Cardiac fibroblast (primary cell): ENCODE data around the gene IRAK3.
A peak's percentile ranks its signal among the peaks of the same experiment; 100 is the strongest.
"Not testable (repeated sequence)": the region's sequence is repeated elsewhere in the genome, so short reads cannot be mapped to it uniquely, and the experiment has no call there.

Experiments used
- DNase-seq, 2 donors: peaks; one replicate each; pipeline versions ENCODE4 v3.0.0 to v3.0.0-alpha.2; 2010; ENCODE audit warnings: low read depth in 2 of 2
- H3K4me3 ChIP-seq, 2 donors: replicated peaks in 1 of 2; 1 replicate in 1 of 2; 2 replicates in 1 of 2; pipeline ENCODE4 v1.5.1; 2011; ENCODE audit warnings: low read depth in 2 of 2, low read length in 2 of 2, mild to moderate bottlenecking in 2 of 2, moderate library complexity in 1 of 2
- TF ChIP-seq, protein P1 (sequence below): IDR thresholded peaks from one replicate; pipeline ENCODE4 v1.5.1; 2011; ENCODE audit warnings: low read depth, mild to moderate bottlenecking, low read length, inconsistent platforms

The IRAK3 gene

DNA sequence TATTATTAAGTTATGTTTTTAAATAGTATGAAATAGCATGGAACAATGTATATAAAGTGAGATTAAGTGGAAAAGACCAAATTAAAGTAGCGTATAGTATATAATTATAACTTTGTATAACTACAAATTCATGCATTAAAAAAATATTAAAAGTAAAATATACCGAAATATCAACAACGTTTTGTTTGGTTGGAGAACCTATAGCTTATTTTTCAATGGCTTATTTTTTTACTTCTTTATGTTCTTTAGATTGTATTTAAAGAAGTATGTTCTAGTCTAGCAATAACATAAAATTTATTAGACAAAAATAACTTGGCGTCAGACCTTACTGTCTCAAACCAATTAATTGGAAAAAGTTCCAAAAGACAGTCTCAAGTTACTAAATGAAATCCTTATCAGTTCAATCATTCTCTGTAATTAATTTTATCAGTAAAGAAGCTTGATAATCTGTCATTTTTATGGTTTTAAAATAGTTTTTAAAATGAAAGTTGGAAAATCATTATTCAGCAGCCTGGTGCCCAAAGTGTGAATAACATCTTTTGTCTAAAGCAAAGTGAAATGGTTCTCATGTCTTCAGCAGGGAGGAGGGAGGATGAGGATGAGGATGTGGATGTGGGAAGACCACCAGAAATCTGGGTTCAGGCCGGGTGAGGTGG lies 46.7 kb downstream of the IRAK3 start:
- DNase-seq, result peak; percentile 38
- peak overlapping the region; percentile 2 to 47 for H3K4me3 ChIP-seq
- TF ChIP-seq, protein P1, sequence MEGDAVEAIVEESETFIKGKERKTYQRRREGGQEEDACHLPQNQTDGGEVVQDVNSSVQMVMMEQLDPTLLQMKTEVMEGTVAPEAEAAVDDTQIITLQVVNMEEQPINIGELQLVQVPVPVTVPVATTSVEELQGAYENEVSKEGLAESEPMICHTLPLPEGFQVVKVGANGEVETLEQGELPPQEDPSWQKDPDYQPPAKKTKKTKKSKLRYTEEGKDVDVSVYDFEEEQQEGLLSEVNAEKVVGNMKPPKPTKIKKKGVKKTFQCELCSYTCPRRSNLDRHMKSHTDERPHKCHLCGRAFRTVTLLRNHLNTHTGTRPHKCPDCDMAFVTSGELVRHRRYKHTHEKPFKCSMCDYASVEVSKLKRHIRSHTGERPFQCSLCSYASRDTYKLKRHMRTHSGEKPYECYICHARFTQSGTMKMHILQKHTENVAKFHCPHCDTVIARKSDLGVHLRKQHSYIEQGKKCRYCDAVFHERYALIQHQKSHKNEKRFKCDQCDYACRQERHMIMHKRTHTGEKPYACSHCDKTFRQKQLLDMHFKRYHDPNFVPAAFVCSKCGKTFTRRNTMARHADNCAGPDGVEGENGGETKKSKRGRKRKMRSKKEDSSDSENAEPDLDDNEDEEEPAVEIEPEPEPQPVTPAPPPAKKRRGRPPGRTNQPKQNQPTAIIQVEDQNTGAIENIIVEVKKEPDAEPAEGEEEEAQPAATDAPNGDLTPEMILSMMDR, result no peak

DNA sequence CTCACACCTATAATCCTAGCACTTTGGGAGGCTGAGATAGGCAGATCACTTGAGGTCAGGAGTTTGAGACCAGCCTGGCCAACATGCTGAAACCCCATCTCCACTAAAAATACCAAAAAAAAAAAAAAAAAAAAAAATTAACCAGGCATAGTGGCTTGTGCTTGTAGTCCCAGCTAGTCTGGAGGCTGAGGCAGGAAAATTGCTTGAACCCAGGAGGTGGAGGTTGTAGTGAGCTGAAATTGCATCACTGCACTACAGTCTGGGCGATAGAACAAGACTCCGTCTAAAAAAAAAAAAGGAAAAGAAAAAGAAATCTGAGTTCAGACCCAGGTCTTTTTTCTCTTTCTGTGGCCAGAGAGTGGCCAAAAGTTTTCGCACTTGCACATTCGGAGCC lies 47.3 kb downstream of the IRAK3 start:
- H3K4me3 ChIP-seq, DNase-seq: not testable (repeated sequence)

DNA sequence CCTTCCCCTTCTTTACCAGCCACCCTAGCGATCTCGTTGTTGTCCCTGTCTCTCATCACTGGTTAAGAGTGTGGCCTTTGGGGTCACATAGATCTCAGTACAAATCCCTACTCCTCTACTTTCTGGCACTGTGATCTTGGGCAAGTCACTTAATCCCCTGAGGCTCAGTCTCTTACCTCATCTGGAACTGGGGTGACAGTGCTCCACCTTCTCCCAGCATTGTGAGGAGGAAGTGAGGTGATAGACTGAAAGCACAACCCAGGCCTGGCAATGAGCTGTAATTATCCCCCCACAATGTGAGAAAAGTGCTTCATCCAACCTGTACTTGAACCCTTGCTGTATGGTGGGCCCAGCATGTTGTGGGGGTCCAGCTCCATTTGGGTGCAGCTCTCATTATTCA lies 48.0 kb downstream of the IRAK3 start:
- TF ChIP-seq, protein P1, result no peak
- no peak for DNase-seq
- no peak overlapping the region for H3K4me3 ChIP-seq

DNA sequence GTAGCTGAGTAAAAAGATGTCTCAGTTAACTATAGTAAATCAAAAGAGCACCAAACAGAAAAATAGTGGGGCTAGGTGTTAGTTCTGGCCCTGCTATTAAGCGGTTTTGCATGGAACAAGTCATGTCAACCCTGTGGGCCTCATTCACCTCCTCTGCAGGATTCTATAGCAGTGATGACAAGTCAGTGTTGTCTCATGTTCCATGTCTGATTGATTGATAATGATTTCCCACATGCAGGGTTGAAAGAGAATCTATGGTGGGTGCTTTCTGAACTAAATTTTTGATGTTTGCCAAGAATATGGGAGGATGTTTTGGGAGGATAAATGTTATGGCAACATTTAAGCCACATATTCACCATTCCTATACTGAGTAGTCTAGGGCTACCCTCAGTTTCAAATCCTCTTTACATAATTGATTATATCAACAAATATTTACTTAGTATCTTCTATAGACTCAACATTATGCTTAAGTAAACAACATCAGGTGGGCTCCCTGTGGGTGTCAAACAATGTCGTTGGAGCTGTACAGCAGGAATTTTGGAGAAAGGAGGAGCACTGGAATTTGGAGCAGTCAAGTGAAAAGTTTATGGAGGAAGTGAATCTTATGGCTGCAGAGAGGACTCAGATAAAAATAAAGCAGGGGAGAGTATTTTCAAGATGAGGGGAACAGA lies 48.6 kb downstream of the IRAK3 start:
- H3K4me3 ChIP-seq, result no peak overlapping the region
- TF ChIP-seq, protein P1, result no peak
- no peak for DNase-seq

DNA sequence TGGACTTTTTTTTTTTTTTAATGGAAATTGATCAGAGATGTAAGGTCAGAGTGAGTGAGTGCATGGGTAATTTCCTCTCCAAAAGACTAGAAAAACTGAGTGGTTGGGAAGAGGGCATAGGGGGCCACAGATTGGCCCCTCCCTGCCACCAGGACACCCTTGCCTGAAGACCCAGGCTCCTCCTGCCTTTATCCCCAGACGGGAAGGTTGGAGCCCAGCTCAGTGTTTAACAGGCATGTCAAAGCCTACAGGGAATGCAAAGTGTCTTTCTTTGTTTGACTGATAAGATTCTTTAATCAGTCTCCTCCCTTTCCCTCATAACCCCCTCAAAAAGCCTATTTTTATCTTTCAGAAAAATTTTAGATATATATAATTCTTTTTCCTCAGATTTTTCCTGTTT lies 50.3 kb downstream of the IRAK3 start:
- TF ChIP-seq, protein P1, result no peak

DNA sequence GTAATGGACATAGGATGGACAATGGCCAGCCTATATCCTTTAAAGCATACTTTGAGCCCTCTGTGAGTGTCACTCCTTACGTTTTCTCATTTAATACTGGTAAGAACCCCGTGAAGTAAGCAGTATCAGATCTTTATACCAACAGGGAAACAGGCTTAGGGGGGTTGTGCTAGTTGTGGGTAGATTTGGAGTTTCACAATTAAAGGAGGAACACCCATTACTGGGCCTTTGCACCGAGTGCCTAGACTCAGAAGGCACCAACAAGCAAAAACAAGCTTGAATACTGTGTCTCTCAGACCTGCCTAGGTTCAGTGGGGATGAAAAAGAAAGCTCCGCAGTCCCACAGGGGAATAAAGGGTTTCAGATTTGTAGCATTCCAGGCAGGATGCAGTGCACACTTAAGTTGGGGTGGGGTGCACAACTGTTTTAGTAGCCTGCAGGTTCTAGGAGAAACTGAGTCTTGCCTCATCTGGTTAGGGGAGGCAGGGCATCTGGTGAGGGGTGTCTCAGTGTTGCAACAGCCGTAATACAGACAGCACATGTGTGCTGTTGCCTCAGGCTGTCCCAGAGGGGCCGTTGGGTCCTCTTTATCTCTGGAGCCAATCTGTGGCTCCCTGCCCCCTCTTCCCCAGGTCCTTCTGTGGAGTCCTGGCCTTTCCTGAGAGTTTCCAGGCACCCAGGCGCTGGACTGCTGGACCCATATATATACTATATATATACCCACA lies 51.2 kb downstream of the IRAK3 start:
- H3K4me3 ChIP-seq, result no peak overlapping the region
- no peak for DNase-seq
- TF ChIP-seq, protein P1, result no peak

More for the DNA sequence above, 50.3 kb downstream of the IRAK3 start:
- DNase-seq, result no peak
- no peak overlapping the region for H3K4me3 ChIP-seq
